Stimulated activated naive B cell treated with anti-CD40 and anti-IgM and Interleukin-4, amounts not matched to agents 10 μg/mL and 1 μg/mL and 100 μg/mL, for 72 hours (primary cell): ENCODE measurements around the gene DKKL1.
"Not testable (repeated sequence)": the region's sequence is repeated elsewhere in the genome, so short reads cannot be mapped to it uniquely, and the experiment has no call there.

Source experiments
- ATAC-seq, 2 donors: fragments of 150-1000 bp; cut with Tn5 transposase; replicated peaks; 2 replicates each; pipeline ENCODE4 v1.10.0; 2021; ENCODE audit warnings: moderate library complexity in 1 of 2
- DNase-seq: peaks from one replicate; pipeline ENCODE4 v3.0.0; 2021
- H3K27ac Mint-ChIP-seq: one replicate; pipeline ENCODE4 v1.8.0; 2022; ENCODE audit warnings: mild to moderate bottlenecking, mixed read lengths
- H3K27me3 Mint-ChIP-seq, 2 donors: one replicate each; pipeline ENCODE4 v1.8.0; 2022; ENCODE audit warnings: mixed read lengths in 2 of 2
- H3K36me3 Mint-ChIP-seq, 2 donors: one replicate each; pipeline ENCODE4 v1.8.0; 2022; ENCODE audit warnings: mixed read lengths in 2 of 2, mild to moderate bottlenecking in 1 of 2
- H3K4me1 Mint-ChIP-seq, 2 donors: one replicate each; pipeline ENCODE4 v1.8.0; 2022; ENCODE audit warnings: mixed read lengths in 2 of 2, mild to moderate bottlenecking in 1 of 2
- H3K4me3 Mint-ChIP-seq, 2 donors: one replicate each; pipeline ENCODE4 v1.8.0; 2022; ENCODE audit warnings: mild to moderate bottlenecking in 2 of 2, mixed read lengths in 2 of 2, moderate library complexity in 1 of 2
- H3K9me3 Mint-ChIP-seq, 2 donors: one replicate each; pipeline ENCODE4 v1.8.0; 2022; ENCODE audit warnings: mixed read lengths in 2 of 2, mild to moderate bottlenecking in 1 of 2

The DKKL1 gene

DNA sequence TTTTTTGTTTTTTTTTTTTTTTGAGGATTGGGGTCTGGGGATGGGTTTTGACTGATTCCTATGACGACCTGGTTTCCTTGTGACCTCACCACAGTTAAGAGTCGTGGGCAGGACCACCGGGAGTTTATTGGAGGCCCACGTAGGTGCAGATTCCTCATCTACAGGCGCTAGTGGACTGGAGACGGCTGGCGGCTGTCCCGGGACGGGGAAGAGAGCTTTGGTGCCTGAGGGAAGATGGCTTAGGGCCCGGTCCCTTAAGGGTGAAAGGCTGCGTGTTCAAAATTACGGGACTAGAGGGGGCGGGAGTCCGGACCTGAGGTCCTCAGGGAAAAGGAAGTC, 779 bp upstream of the DKKL1 start:
- Mint-ChIP-seq H3K27me3 (no peaks in the 10 kb centered on the region), H3K4me3 (no peak overlapping the region), H3K27ac (no peak overlapping the region)

DNA sequence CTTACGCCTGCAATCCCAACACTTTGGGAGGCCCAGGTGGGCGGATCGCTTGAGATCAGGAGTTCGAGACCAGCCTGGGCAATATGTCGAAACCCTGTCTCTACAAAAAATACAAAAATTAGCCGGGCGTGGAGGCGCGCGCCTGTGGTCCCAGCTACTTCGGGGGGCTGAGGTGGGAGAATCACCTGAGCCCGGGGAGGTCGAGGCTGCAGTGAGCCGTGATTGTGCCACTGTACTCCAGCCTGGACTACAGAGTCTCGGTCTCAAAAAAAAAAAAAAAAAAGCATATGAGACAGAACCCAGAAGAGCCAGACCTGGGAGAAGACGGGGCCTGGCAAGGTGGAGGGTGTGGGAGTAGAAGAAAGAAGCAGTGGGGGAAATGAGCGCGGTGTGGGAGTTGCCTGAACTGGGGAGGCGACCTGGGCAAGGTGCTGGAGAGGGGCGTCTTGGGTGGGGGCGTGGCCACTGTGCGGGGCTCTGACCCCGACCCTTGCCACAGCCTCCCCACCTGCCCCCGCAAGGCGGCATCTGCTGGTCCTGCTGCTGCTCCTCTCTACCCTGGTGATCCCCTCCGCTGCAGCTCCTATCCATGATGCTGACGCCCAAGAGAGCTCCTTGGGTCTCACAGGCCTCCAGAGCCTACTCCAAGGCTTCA, 533 bp downstream of the DKKL1 start:
- H3K4me1 Mint-ChIP-seq: peaks cover 0 to 28% of the 10 kb centered on the region in 2 donors
- peak overlapping the region; percentile 26 for H3K27ac Mint-ChIP-seq
- no peak overlapping the region for H3K4me3 Mint-ChIP-seq

More for the DNA sequence above, 779 bp upstream of the DKKL1 start:
- H3K9me3 Mint-ChIP-seq: no peaks in the 10 kb centered on the region
- no peaks in the 10 kb centered on the region for H3K36me3 Mint-ChIP-seq
- ATAC-seq (no peak), DNase-seq (no peak)
- H3K4me1 Mint-ChIP-seq: peaks cover 0 to 28% of the 10 kb centered on the region in 2 donors

DNA sequence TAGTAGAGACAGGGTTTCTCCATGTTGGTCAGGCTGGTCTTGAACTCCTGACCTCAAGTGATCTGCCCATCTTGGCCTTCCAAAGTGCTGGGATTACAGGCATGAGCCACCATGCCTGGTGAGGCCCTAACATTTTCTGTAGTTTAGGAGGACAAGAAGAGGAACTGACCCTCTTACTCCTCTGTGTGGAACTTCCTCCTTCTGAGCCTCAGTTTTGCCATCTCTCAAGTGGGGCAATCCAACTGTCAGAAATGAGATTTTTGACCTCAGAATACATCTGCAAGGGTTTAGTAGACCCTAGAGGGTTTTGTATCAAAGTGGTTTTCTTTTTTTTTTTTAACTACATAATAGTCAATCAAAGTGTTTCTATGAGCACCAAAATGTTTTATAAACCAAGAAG, 2.4 kb downstream of the DKKL1 start:
- Mint-ChIP-seq H3K4me3 (no peak overlapping the region), H3K27ac (no peak overlapping the region)
- no peak for ATAC-seq

More for the DNA sequence above, 533 bp downstream of the DKKL1 start:
- DNase-seq (no peak), ATAC-seq (no peak)
- Mint-ChIP-seq H3K27me3 (no peaks in the 10 kb centered on the region), H3K36me3 (peaks cover 0 to under 1% of the 10 kb centered on the region in 2 donors), H3K9me3 (no peaks in the 10 kb centered on the region)

DNA sequence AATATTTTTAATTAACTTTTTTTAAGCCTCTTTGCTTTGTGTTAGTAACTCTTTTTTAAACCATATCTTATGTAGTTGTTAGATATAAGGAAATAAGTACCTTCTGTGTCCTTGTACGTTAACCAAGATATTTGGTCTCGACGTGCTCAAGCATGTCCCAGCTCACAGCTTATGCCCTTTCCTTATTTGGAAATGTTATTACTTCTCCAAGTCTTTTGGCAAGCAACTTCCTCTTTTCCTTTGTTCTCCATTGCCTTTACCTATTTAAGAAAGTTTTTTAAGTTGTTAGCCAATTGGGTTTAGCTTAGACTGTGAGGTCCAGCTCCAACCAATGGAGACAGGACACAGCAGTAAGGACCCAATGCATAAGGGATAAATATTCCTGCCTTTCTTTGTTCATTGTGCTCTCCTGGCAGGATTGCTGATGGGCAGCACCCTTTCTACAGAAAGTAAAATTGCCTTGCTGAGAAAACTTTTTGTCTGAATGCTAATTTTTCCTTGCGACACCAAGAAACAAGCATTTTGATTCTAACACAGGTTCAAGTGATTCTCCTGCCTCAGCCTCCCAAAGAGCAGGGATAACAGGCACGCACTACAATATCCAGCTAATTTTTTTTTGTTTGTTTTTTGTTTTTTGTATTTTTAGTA, 5.2 kb downstream of the DKKL1 start:
- H3K27ac Mint-ChIP-seq: no peak overlapping the region
- peaks cover 0 to 6% of the 10 kb centered on the region in 2 donors for H3K4me1 Mint-ChIP-seq
- H3K36me3 Mint-ChIP-seq: peaks cover 3 to 4% of the 10 kb centered on the region in 2 donors
- DNase-seq (no peak), ATAC-seq (no peak)
- no peaks in the 10 kb centered on the region for H3K27me3 Mint-ChIP-seq
- H3K9me3 Mint-ChIP-seq: peaks cover 0 to 3% of the 10 kb centered on the region in 2 donors
- no peak overlapping the region for H3K4me3 Mint-ChIP-seq

More for the DNA sequence above, 2.4 kb downstream of the DKKL1 start:
- Mint-ChIP-seq H3K27me3 (no peaks in the 10 kb centered on the region), H3K4me1 (peaks cover 0 to 15% of the 10 kb centered on the region in 2 donors), H3K36me3 (peaks cover 3 to 4% of the 10 kb centered on the region in 2 donors), H3K9me3 (peaks cover 0 to 3% of the 10 kb centered on the region in 2 donors)
- DNase-seq: no peak

DNA sequence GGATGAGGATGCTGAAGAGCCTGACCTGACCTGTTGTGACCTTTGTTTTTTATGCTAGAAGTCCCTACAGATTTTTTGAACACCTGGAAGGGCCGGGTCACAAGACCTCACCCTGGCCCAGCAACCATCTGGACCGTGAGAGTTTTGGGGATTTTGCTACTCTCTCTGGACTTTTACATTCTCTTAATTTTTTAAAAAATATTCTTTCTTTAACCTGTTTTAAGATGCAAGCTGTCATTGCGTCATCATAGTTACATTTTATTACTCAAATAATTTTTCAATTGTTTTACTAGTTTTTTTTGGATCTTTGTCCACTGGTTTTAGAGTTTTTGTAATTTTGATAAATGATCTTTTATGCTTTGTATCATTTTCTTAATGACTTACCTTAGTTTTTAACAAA, 7.5 kb downstream of the DKKL1 start:
- ATAC-seq (no peak), DNase-seq (no peak)
- Mint-ChIP-seq H3K4me3 (no peak overlapping the region), H3K27me3 (peaks cover 1 to 2% of the 10 kb centered on the region in 2 donors), H3K36me3 (peaks cover 3 to 5% of the 10 kb centered on the region in 2 donors), H3K27ac (no peak overlapping the region), H3K9me3 (peaks cover 0 to 3% of the 10 kb centered on the region in 2 donors), H3K4me1 (peaks cover 0 to 2% of the 10 kb centered on the region in 2 donors)

DNA sequence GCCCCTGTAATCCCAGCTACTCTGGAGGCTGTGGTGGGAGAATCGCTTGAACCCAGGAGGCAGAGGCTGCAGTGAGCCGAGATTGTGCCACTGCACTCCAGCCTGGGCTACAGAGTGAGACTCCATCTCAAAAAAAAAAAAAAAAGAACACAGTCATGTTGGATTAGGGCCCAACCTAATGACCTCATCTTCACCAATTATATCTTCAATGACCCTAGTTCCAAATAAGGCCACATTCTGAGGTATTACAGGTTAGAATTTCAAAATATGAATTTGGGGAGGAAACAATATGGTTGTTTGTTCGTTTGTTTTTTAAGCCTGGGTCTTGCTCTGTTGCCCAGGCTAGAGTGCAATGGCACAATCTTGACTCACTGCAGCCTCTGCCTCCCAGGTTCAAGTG, 9.5 kb downstream of the DKKL1 start:
- not testable (repeated sequence) for ATAC-seq, H3K9me3 Mint-ChIP-seq, DNase-seq, H3K4me1 Mint-ChIP-seq, H3K36me3 Mint-ChIP-seq, H3K4me3 Mint-ChIP-seq, H3K27ac Mint-ChIP-seq
- H3K27me3 Mint-ChIP-seq: peaks cover 5 to 10% of the 10 kb centered on the region in 2 donors

DNA sequence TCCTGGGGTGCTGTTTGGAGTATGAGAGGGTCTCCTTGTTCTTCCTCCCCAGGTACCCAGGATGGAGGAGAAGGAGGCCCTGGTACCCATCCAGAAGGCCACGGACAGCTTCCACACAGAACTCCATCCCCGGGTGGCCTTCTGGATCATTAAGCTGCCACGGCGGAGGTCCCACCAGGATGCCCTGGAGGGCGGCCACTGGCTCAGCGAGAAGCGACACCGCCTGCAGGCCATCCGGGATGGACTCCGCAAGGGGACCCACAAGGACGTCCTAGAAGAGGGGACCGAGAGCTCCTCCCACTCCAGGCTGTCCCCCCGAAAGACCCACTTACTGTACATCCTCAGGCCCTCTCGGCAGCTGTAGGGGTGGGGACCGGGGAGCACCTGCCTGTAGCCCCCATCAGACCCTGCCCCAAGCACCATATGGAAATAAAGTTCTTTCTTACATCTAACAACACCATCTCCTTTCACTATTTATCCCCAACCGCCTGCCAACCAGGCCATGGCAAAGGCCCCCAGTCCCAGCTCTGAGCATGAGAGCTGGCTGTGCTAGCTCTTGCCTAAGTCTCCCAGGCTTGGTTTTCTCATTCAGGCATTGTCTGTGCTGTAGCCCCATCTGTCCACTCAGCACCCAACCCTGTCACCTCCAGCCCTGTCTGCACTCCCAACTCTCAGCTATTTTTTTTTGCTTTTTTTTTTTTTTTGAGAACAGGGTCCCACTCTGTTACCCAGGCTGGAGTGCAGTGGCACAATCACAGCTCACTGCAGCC, 11.2 kb downstream of the DKKL1 start:
- no peak overlapping the region for H3K4me3 Mint-ChIP-seq
- peak overlapping the region; percentile 56 for H3K27ac Mint-ChIP-seq
- H3K9me3 Mint-ChIP-seq: no peaks in the 10 kb centered on the region

DNA sequence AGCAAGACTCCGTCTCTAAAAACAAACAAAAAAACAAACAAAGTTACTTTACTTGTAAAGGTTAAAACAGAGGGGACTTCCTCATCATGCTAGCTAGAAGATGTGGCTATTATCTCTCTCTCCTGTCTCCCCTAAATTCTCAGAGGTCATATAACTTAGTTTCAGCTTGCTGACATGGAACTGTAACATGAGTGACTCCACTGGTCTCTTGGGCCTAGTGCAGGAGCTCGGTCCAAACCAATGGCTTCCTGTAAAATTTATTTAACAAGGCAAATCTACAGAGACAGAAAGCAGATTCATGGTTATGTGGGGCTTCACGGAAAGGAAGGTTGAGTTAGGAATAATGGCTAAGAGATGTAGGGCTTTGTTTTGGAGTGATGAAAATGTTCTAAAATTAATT, 14.8 kb downstream of the DKKL1 start:
- no peak overlapping the region for H3K4me3 Mint-ChIP-seq
- peaks cover 0 to 6% of the 10 kb centered on the region in 2 donors for H3K9me3 Mint-ChIP-seq
- H3K36me3 Mint-ChIP-seq: peaks cover 2 to 4% of the 10 kb centered on the region in 2 donors
- no peak for DNase-seq
- ATAC-seq: no peak
- H3K4me1 Mint-ChIP-seq: peaks cover 0 to 4% of the 10 kb centered on the region in 2 donors
- H3K27ac Mint-ChIP-seq: no peak overlapping the region
- H3K27me3 Mint-ChIP-seq: peaks cover 5 to 10% of the 10 kb centered on the region in 2 donors

More for the DNA sequence above, 11.2 kb downstream of the DKKL1 start:
- no peak for DNase-seq
- no peak for ATAC-seq
- H3K4me1 Mint-ChIP-seq: peaks cover 0 to 4% of the 10 kb centered on the region in 2 donors
- peaks cover 5 to 10% of the 10 kb centered on the region in 2 donors for H3K27me3 Mint-ChIP-seq
- peaks cover 0 to 2% of the 10 kb centered on the region in 2 donors for H3K36me3 Mint-ChIP-seq

DNA sequence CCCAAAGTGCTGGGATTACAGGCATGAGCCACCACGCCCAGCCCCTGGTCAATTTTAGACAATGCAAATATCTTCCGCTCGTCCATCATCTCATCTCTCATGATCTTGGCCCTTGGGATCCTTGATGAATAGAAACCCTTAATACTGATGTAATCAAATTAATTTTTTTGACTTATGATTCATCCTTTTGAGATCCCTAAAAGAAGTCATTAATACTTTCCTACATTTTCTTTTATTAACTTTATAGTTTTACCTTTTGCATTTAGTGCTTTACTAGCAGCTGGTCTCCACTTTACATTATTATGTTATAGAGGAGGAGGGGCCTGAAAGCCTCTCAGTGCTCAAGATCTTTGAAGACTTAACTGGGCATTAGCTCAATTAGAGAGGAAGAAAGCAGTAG, 16.7 kb downstream of the DKKL1 start:
- peaks cover 0 to 6% of the 10 kb centered on the region in 2 donors for H3K9me3 Mint-ChIP-seq
- peaks cover 0 to 4% of the 10 kb centered on the region in 2 donors for H3K4me1 Mint-ChIP-seq
- peaks cover 2 to 4% of the 10 kb centered on the region in 2 donors for H3K36me3 Mint-ChIP-seq
- H3K27me3 Mint-ChIP-seq: peaks cover 5 to 10% of the 10 kb centered on the region in 2 donors
- H3K4me3 Mint-ChIP-seq: no peak overlapping the region
- no peak overlapping the region for H3K27ac Mint-ChIP-seq
- no peak for ATAC-seq
- DNase-seq: no peak

DNA sequence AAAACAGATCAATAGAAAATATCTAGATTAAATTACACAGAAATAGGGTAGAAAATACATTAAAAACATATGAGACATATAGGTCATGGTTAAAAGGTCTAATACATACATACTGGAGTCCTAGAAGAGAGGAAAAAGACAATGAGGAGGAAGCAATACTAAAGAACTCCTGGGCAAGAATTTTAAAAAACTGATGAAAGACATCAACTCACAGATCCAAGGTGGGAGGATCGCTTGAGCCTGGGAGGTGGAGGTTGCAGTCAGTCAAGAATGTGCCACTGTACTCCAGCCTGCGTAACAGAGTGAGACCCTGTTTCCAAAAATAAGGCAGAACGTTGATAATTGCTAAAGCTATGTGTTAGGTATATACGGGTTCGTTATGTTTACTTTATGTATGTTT, 19.0 kb downstream of the DKKL1 start:
- no peak for ATAC-seq
- peaks cover 0 to 6% of the 10 kb centered on the region in 2 donors for H3K9me3 Mint-ChIP-seq
- H3K36me3 Mint-ChIP-seq: peaks cover 0 to 4% of the 10 kb centered on the region in 2 donors
- H3K27ac Mint-ChIP-seq: no peak overlapping the region
- H3K4me1 Mint-ChIP-seq: peaks cover 0 to 6% of the 10 kb centered on the region in 2 donors
- DNase-seq: no peak
- no peak overlapping the region for H3K4me3 Mint-ChIP-seq
- H3K27me3 Mint-ChIP-seq: no peaks in the 10 kb centered on the region

DNA sequence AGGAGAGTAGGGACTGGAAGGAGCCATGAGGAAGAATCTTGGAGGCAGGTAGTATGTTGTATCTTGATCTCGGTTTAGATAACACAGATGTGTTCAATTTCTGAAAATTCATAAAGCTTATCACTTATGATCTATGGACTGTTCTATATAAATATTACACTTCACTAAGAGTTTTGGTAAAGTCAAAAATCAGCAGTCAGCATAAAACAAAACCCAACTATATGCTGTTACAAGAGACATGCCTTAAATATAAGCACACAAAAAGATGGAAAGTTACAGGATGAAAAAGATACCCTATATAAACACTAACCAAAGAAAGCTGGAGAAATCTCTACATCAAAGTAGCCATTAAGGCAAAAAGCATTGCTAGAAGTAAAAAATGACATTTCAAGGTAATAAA, 19.9 kb downstream of the DKKL1 start:
- no peak overlapping the region for H3K27ac Mint-ChIP-seq
- peaks cover 0 to 6% of the 10 kb centered on the region in 2 donors for H3K9me3 Mint-ChIP-seq
- peaks cover 0 to 4% of the 10 kb centered on the region in 2 donors for H3K36me3 Mint-ChIP-seq
- ATAC-seq (no peak), DNase-seq (no peak)
- H3K4me1 Mint-ChIP-seq: peaks cover 5 to 15% of the 10 kb centered on the region in 2 donors
- no peak overlapping the region for H3K4me3 Mint-ChIP-seq
- H3K27me3 Mint-ChIP-seq: no peaks in the 10 kb centered on the region

DNA sequence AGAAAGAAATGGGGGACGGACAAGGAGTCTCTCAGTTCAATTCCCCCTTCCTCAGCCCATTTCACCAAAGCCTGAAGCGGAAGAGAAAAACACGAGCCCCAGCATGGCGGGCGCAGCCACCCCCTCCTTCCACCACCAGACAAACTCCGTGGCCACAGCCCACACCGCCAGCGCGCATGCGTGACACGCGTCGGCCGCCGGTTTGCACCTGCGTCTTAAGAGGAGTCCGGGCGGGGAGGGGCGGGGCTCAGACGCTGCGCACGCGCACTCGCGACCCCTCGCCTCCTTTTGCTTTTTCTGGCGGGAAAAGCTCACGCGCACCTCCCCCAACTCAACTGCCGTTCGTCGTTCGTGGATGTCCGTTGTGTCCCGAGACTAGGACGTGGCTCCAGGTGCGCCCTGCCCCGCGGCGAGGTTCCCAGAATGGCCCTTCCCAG, 24.3 kb downstream of the DKKL1 start, which contains the start of gene KASH5:
TSS of gene KASH5 (plus strand) at position 314 of the 437 bp plus-strand sequence. CDS start 2,635 bp downstream, outside the sequence.
- peak; percentile 33 to 77 for ATAC-seq
- Mint-ChIP-seq H3K27ac (peak within 1 kb of the TSS; percentile 83), H3K36me3 (no peaks in the 10 kb centered on the region), H3K4me1 (peaks cover 21 to 57% of the 10 kb centered on the region in 2 donors), H3K4me3 (peak within 1 kb of the TSS; percentile 72 to 80), H3K27me3 (peaks cover 0 to 4% of the 10 kb centered on the region in 2 donors), H3K9me3 (no peaks in the 10 kb centered on the region)
- DNase-seq: peak; percentile 60

DNA sequence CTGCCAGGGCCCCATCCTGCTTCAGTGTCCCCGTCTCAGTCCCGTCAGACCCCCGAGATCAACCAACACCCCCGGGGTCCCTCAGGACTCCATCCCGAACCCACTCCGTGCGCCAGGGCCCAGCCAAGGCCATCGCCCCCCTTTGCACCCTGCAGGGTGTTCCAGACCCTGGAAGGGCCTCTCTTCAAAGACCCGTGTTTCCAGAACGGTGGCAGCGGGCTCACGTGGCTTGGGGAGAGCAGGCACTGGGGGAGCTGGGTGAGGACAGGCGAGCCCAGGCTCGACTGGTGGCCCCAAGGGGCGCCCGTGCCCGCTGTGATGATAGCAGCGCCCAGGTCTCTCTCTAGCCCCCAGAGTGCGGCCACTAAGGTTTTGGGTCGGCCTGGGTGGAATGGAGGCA, 25.7 kb downstream of the DKKL1 start:
- no peak overlapping the region for H3K27ac Mint-ChIP-seq
- ATAC-seq: no peak
- H3K27me3 Mint-ChIP-seq: peaks cover 0 to 4% of the 10 kb centered on the region in 2 donors
- H3K4me3 Mint-ChIP-seq: peak overlapping the region in 1 of 2 donors; percentile 50
- peaks cover 21 to 58% of the 10 kb centered on the region in 2 donors for H3K4me1 Mint-ChIP-seq
- H3K36me3 Mint-ChIP-seq: no peaks in the 10 kb centered on the region
- no peaks in the 10 kb centered on the region for H3K9me3 Mint-ChIP-seq
- DNase-seq: no peak
